ENCODE results near the gene SPTLC1. TPM values are rescaled to one million over a fixed set of nuclear protein-coding genes. Genes with fewer than 3 reads are reported as not detected.

Gene SPTLC1
- total and polyA plus RNA-seq, 10 of the 15 experiments (the other 5 are each of a cell fraction or from before 2014, with no cell fraction given): 38.0 to 68.7 (median 52.8) TPM

DNA sequence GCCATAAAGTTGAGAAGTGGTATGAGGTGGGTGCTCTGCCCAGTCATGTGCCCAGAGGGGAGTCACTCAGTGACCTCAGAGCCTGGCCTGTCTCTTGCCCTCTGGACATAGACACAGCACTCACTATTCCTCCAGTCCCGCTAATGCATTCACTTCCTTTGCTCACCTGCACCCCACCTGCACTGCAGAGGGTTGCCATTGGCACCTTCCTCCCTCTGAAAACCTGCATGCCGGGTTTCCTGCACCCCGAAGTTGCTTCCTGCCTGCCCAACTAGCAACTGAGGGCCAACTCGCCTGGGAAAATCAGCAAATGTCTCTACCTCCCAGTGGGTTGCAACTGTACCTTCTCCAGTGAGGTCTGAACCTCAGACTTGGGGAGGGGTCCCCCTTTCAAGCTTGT is 48.1 kb upstream of the SPTLC1 start:
- Histone ChIP-seq H3K27me3 (replicated peaks in 1 of 2; ENCODE audit: control insufficient read depth in 2 of 2, insufficient read depth in 2 of 2, low read length in 1 of 2) (no peaks in the 10 kb centered on the region; a peak in 1 of 4 replicates), H3K4me2 (ENCODE audit: control insufficient read depth, insufficient read depth) (no peak overlapping the region), H3K79me2 (ENCODE audit: control insufficient read depth, insufficient read depth, low read length) (no peaks in the 10 kb centered on the region), H3K4me1 (ENCODE audit: control insufficient read depth, insufficient read depth, low read length) (no peaks in the 10 kb centered on the region; the same call in none of the 2 replicates), H2AFZ (ENCODE audit: control insufficient read depth, low read depth, low read length) (no peak overlapping the region), H3K9me3 (replicated peaks; ENCODE audit: control insufficient read depth, insufficient read depth, low read length) (peaks cover 2% of the 10 kb centered on the region; the same call in 2 of the 3 replicates), H4K20me1 (ENCODE audit: control insufficient read depth, insufficient read depth) (no peaks in the 10 kb centered on the region), H3K27ac (ENCODE audit: control insufficient read depth, insufficient read depth) (no peak overlapping the region), H3K4me3 (no peak overlapping the region), H3K9ac (ENCODE audit: control insufficient read depth, insufficient read depth, low read length) (no peak overlapping the region), H3K36me3 (ENCODE audit: control insufficient read depth in 2 of 2, insufficient read depth in 2 of 2, low read length in 1 of 2) (no peaks in the 10 kb centered on the region)
- DNase-seq (ENCODE audit: low read depth, low spot score) (no peak), FAIRE-seq (no peak), ATAC-seq (no peak)
- ChIA-PET SMC1A (ENCODE audit: uncharacterized antibody, unreplicated experiment) (no interaction called here), RAD21 (ENCODE audit: unreplicated experiment) (no interaction called here), POLR2A (no interaction called here), CTCF (interaction anchor here (1.2 to 3.0 kb wide), 2 partner anchors 23 to 25 kb away, joined by 4 to 12 read pairs; no protein-coding TSS in a partner anchor)
- 41% methylated on average over 4 of the region's 4 CpGs for WGBS (ENCODE audit: insufficient coverage, insufficient replicate concordance, low lambda C conversion rate, missing lambda C conversion rate)
- no TSS peak for BruUV-seq (replicated peaks)
- in situ Hi-C loops (cut with MboI): no loop called here
- intact Hi-C loops (cut with micrococcal nuclease; ENCODE audit: unreplicated experiment): no loop called here
- TF ChIP-seq, protein P1, sequence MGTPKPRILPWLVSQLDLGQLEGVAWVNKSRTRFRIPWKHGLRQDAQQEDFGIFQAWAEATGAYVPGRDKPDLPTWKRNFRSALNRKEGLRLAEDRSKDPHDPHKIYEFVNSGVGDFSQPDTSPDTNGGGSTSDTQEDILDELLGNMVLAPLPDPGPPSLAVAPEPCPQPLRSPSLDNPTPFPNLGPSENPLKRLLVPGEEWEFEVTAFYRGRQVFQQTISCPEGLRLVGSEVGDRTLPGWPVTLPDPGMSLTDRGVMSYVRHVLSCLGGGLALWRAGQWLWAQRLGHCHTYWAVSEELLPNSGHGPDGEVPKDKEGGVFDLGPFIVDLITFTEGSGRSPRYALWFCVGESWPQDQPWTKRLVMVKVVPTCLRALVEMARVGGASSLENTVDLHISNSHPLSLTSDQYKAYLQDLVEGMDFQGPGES (IDR thresholded peaks at IDR 0.05): no peak
- TF ChIP-seq, protein P2, sequence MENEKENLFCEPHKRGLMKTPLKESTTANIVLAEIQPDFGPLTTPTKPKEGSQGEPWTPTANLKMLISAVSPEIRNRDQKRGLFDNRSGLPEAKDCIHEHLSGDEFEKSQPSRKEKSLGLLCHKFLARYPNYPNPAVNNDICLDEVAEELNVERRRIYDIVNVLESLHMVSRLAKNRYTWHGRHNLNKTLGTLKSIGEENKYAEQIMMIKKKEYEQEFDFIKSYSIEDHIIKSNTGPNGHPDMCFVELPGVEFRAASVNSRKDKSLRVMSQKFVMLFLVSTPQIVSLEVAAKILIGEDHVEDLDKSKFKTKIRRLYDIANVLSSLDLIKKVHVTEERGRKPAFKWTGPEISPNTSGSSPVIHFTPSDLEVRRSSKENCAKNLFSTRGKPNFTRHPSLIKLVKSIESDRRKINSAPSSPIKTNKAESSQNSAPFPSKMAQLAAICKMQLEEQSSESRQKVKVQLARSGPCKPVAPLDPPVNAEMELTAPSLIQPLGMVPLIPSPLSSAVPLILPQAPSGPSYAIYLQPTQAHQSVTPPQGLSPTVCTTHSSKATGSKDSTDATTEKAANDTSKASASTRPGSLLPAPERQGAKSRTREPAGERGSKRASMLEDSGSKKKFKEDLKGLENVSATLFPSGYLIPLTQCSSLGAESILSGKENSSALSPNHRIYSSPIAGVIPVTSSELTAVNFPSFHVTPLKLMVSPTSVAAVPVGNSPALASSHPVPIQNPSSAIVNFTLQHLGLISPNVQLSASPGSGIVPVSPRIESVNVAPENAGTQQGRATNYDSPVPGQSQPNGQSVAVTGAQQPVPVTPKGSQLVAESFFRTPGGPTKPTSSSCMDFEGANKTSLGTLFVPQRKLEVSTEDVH (IDR thresholded peaks at IDR 0.05; ENCODE audit: low read depth, partially characterized antibody): no peak
- TF ChIP-seq RELA (IDR thresholded peaks at IDR 0.05; ENCODE audit: borderline replicate concordance, partially characterized antibody): no peak
- TF ChIP-seq CBX5 (IDR thresholded peaks at IDR 0.05; ENCODE audit: low read depth): no peak
- TF ChIP-seq, protein P3, sequence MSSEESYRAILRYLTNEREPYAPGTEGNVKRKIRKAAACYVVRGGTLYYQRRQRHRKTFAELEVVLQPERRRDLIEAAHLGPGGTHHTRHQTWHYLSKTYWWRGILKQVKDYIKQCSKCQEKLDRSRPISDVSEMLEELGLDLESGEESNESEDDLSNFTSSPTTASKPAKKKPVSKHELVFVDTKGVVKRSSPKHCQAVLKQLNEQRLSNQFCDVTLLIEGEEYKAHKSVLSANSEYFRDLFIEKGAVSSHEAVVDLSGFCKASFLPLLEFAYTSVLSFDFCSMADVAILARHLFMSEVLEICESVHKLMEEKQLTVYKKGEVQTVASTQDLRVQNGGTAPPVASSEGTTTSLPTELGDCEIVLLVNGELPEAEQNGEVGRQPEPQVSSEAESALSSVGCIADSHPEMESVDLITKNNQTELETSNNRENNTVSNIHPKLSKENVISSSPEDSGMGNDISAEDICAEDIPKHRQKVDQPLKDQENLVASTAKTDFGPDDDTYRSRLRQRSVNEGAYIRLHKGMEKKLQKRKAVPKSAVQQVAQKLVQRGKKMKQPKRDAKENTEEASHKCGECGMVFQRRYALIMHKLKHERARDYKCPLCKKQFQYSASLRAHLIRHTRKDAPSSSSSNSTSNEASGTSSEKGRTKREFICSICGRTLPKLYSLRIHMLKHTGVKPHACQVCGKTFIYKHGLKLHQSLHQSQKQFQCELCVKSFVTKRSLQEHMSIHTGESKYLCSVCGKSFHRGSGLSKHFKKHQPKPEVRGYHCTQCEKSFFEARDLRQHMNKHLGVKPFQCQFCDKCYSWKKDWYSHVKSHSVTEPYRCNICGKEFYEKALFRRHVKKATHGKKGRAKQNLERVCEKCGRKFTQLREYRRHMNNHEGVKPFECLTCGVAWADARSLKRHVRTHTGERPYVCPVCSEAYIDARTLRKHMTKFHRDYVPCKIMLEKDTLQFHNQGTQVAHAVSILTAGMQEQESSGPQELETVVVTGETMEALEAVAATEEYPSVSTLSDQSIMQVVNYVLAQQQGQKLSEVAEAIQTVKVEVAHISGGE (CRISPR knock-in tag; IDR thresholded peaks at IDR 0.05): no peak
- no peak for TF ChIP-seq EZH2 (IDR thresholded peaks at IDR 0.05; ENCODE audit: borderline replicate concordance, control insufficient read depth, low read depth, low read length)
- TF ChIP-seq, protein P4, sequence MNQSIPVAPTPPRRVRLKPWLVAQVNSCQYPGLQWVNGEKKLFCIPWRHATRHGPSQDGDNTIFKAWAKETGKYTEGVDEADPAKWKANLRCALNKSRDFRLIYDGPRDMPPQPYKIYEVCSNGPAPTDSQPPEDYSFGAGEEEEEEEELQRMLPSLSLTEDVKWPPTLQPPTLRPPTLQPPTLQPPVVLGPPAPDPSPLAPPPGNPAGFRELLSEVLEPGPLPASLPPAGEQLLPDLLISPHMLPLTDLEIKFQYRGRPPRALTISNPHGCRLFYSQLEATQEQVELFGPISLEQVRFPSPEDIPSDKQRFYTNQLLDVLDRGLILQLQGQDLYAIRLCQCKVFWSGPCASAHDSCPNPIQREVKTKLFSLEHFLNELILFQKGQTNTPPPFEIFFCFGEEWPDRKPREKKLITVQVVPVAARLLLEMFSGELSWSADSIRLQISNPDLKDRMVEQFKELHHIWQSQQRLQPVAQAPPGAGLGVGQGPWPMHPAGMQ (IDR thresholded peaks at IDR 0.05; ENCODE audit: borderline replicate concordance): no peak
- TF ChIP-seq, protein P5, sequence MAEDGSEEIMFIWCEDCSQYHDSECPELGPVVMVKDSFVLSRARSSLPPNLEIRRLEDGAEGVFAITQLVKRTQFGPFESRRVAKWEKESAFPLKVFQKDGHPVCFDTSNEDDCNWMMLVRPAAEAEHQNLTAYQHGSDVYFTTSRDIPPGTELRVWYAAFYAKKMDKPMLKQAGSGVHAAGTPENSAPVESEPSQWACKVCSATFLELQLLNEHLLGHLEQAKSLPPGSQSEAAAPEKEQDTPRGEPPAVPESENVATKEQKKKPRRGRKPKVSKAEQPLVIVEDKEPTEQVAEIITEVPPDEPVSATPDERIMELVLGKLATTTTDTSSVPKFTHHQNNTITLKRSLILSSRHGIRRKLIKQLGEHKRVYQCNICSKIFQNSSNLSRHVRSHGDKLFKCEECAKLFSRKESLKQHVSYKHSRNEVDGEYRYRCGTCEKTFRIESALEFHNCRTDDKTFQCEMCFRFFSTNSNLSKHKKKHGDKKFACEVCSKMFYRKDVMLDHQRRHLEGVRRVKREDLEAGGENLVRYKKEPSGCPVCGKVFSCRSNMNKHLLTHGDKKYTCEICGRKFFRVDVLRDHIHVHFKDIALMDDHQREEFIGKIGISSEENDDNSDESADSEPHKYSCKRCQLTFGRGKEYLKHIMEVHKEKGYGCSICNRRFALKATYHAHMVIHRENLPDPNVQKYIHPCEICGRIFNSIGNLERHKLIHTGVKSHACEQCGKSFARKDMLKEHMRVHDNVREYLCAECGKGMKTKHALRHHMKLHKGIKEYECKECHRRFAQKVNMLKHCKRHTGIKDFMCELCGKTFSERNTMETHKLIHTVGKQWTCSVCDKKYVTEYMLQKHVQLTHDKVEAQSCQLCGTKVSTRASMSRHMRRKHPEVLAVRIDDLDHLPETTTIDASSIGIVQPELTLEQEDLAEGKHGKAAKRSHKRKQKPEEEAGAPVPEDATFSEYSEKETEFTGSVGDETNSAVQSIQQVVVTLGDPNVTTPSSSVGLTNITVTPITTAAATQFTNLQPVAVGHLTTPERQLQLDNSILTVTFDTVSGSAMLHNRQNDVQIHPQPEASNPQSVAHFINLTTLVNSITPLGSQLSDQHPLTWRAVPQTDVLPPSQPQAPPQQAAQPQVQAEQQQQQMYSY (CRISPR knock-in tag; IDR thresholded peaks at IDR 0.05): no peak
- no peak for TF ChIP-seq PML (IDR thresholded peaks at IDR 0.05; ENCODE audit: low read length)

All from GM12878 (cell line).